ENCODE data around the gene DCTD.
A peak's percentile ranks its signal among the peaks of the same experiment; 100 is the strongest.

Gene DCTD

DNA sequence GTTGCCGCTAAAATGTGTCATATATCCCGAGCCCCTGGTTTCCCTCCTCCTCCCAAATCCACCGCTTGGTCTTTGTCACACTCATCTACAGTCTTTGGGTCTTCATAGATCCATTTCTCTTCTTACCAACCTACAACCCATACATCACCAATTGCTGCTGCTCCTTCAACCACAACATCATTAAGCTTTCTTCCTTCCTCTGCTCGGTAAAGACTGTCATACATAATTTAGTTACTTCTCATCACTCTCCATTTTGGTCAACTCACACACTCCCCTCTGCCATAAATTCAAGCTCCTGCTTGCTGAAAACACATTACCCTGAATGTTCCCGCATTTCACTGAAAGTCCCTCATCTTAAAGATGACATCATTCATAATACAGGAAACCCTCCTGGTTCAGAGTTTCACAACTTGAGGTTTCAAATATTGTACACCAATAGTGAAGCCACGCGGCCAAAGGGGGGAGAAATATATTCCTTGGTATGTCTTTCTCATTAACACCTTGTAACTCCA lies 1.7 kb upstream of the DCTD start:
- TF ChIP-seq TAF1 (IDR thresholded peaks at IDR 0.05; ENCODE audit: borderline replicate concordance, low read depth, low read length), result no peak
- TF ChIP-seq POLR2AphosphoS5 (IDR thresholded peaks at IDR 0.05; ENCODE audit: low read depth, low read length), result no peak
- TF ChIP-seq POLR2A (IDR thresholded peaks at IDR 0.05; ENCODE audit: low read depth, low read length), result no peak
- no peak for DNase-seq (ENCODE audit: insufficient read length)
- peak; percentile 88 for FAIRE-seq

DNA sequence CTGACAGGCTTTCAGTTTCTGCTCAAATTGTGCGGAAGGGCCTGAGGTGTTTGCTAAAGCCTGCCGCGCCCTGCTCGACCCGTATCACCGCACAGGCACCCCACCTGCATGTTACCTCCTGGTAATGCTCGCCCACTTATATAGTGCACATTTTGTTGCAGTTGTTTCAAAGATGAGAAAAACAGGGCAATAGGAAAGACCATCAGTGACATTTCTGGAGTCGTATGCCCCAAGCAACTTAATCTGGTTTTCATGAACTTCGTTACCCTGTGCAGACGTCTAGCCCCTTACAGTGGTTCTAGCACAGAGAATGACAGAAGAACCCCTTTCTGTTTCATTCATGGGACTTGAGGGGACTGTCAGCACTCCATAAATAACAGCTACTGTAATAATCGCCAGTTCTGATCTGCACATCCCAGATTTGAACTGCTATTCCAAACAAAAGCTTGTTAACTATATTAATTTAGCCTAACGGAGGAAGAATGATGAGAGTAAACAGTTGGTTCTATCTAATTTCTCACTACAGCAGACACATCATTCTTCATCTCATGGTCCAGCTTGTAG lies 940 bp upstream of the DCTD start:
- TF ChIP-seq TAF1 (IDR thresholded peaks at IDR 0.05; ENCODE audit: borderline replicate concordance, low read depth, low read length), result no peak
- peak; percentile 35 for TF ChIP-seq POLR2AphosphoS5 (IDR thresholded peaks at IDR 0.05; ENCODE audit: low read depth, low read length)
- FAIRE-seq, result peak; percentile 98
- DNase-seq (ENCODE audit: insufficient read length), result no peak

DNA sequence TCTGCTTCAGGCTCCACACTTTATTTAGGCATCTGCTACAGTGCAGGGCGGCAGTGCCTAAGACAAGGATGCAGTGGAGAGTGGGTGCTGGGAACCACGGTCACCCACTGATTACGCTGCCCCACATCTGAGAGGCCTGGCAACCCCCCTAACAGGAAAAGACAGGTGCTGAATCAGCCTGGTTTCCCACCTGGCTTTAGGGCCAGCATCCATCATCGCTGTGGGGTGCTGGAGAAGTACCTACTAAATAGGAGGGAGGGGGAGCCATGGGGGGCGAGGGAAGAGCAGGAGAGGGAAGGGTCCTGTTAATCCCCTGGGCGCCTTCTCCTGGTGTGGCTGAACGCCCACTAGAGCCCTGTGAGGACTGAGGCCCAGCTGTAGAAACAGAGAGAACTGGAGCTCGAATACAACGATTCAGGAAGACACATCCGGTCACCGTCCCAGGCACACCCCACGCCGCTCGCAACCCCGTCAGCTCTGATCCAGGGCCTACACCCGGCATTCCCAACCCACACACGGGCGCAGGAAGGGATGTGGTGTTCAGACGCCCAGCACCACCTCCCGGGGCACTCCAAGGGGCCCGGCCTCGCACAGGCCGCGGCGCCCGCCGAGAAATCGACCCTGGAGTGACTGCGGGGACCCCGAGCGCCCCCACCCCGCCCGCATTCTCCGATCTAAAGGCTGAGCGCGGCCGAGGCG lies 554 bp downstream of the DCTD start:
- TF ChIP-seq POLR2AphosphoS5 (IDR thresholded peaks at IDR 0.05; ENCODE audit: low read depth, low read length) (peak; percentile 82; the same call in 1 of the 2 replicates), POLR2A (IDR thresholded peaks at IDR 0.05; ENCODE audit: low read depth, low read length) (peak; percentile 50; the same call in 1 of the 2 replicates), TAF1 (IDR thresholded peaks at IDR 0.05; ENCODE audit: borderline replicate concordance, low read depth, low read length) (no peak)
- FAIRE-seq, result peak; percentile 93
- DNase-seq (ENCODE audit: insufficient read length), result no peak

GRCh38 chr4:182914357-182914756 lies 2.8 kb downstream of the DCTD start:
- FAIRE-seq, result no peak
- DNase-seq (ENCODE audit: insufficient read length), result no peak
- TF ChIP-seq TAF1 (IDR thresholded peaks at IDR 0.05; ENCODE audit: borderline replicate concordance, low read depth, low read length) (no peak), POLR2AphosphoS5 (IDR thresholded peaks at IDR 0.05; ENCODE audit: low read depth, low read length) (no peak), POLR2A (IDR thresholded peaks at IDR 0.05; ENCODE audit: low read depth, low read length) (no peak)

DNA sequence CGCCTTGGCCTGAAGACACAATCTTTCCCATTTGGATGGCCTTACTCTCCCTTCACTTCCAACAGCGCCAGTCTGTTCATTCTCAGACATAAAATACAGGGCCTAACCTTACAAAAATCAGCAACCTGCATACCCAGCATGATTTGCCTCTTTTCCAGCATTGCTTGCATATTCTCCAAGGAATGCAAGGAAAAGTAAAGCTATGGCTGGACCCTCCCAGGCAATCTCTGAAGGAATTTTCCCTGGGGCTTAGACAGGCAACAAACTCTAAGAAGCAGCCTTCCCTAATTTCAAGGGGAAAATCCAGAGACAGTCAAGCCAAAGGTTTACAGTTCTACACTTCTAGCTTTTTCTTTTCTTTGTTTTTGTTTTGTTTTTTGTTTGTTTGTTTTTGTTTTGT lies 3.6 kb downstream of the DCTD start:
- FAIRE-seq (no peak), DNase-seq (ENCODE audit: insufficient read length) (no peak)
- TF ChIP-seq POLR2A (IDR thresholded peaks at IDR 0.05; ENCODE audit: low read depth, low read length), result no peak
- TF ChIP-seq POLR2AphosphoS5 (IDR thresholded peaks at IDR 0.05; ENCODE audit: low read depth, low read length), result no peak
- TF ChIP-seq TAF1 (IDR thresholded peaks at IDR 0.05; ENCODE audit: borderline replicate concordance, low read depth, low read length), result no peak

- FAIRE-seq (no peak), DNase-seq (ENCODE audit: insufficient read length) (no peak)
- TF ChIP-seq POLR2A (IDR thresholded peaks at IDR 0.05; ENCODE audit: low read depth, low read length) (no peak), TAF1 (IDR thresholded peaks at IDR 0.05; ENCODE audit: borderline replicate concordance, low read depth, low read length) (no peak), POLR2AphosphoS5 (IDR thresholded peaks at IDR 0.05; ENCODE audit: low read depth, low read length) (no peak)
Measured at GRCh38 chr4:182913036-182913435, 4.2 kb downstream of the DCTD start.

DNA sequence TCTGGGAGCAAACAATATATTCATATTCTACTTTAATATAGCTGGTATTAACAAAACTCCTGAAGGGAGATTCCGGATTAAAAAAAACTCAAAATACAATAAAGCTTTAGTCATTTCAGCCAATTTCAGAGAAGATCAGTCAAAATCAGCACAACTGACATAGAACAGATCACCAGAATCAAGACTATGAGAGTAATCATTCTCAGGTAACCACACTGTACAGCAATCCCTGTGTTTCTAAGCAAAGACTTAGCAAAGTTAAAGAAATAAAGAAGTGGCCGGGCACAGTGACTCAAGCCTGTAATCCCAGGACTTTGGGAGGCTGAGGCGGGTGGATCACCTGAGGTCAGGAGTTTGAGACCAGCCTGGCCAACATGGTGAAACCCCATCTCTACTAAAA lies 9.1 kb downstream of the DCTD start:
- DNase-seq (ENCODE audit: insufficient read length) (no peak), FAIRE-seq (no peak)
- TF ChIP-seq POLR2AphosphoS5 (IDR thresholded peaks at IDR 0.05; ENCODE audit: low read depth, low read length), result no peak
- no peak for TF ChIP-seq TAF1 (IDR thresholded peaks at IDR 0.05; ENCODE audit: borderline replicate concordance, low read depth, low read length)
- TF ChIP-seq POLR2A (IDR thresholded peaks at IDR 0.05; ENCODE audit: low read depth, low read length), result no peak

DNA sequence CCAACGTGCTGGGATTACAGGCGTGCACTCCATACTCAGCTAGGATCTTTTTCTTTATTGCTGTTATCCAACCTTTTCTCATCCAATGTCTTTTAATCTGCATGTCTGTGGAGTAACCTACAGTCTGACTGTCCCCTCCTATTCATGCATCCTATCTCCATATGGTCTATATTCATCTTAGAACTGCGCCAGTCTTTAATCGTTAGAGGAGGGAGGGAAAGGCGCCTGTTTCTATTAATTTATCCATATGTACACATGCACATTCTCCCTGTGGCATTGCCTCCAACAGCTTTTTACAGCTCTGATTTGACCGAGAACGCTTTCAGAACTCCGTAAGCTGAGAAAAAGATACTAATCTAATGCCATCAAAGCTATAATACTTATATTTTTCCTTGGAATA lies 9.8 kb downstream of the DCTD start:
- FAIRE-seq (no peak), DNase-seq (ENCODE audit: insufficient read length) (no peak)
- no peak for TF ChIP-seq TAF1 (IDR thresholded peaks at IDR 0.05; ENCODE audit: borderline replicate concordance, low read depth, low read length)
- TF ChIP-seq POLR2AphosphoS5 (IDR thresholded peaks at IDR 0.05; ENCODE audit: low read depth, low read length), result no peak
- TF ChIP-seq POLR2A (IDR thresholded peaks at IDR 0.05; ENCODE audit: low read depth, low read length), result no peak

GRCh38 chr4:182906786-182907185 lies 10.4 kb downstream of the DCTD start:
- no peak for FAIRE-seq
- DNase-seq (ENCODE audit: insufficient read length), result no peak
- TF ChIP-seq TAF1 (IDR thresholded peaks at IDR 0.05; ENCODE audit: borderline replicate concordance, low read depth, low read length), result no peak
- no peak for TF ChIP-seq POLR2AphosphoS5 (IDR thresholded peaks at IDR 0.05; ENCODE audit: low read depth, low read length)
- TF ChIP-seq POLR2A (IDR thresholded peaks at IDR 0.05; ENCODE audit: low read depth, low read length), result no peak

DNA sequence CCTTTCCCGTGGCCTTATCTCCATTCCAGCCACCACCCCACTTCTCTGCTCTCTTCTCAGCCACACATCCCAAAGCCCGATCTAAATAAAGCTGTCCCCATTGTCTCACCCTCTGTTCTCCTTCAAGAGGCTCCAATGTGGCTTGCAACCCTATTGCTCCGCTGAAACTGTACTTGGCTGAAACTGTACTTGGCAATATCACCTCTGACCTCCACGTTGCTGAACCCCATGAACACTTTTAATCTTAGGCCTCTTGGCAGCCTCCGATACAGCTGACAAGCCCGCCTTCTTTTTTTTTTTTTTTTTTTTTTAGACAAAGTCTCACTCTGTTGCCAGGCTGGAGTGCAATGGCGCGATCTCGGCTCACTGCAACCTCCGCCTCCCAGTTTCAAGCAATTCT lies 12.1 kb downstream of the DCTD start:
- TF ChIP-seq POLR2AphosphoS5 (IDR thresholded peaks at IDR 0.05; ENCODE audit: low read depth, low read length), result no peak
- TF ChIP-seq TAF1 (IDR thresholded peaks at IDR 0.05; ENCODE audit: borderline replicate concordance, low read depth, low read length), result no peak
- no peak for TF ChIP-seq POLR2A (IDR thresholded peaks at IDR 0.05; ENCODE audit: low read depth, low read length)
- DNase-seq (ENCODE audit: insufficient read length) (no peak), FAIRE-seq (no peak)

GRCh38 chr4:182904211-182904761 lies 12.9 kb downstream of the DCTD start:
- TF ChIP-seq POLR2A (IDR thresholded peaks at IDR 0.05; ENCODE audit: low read depth, low read length) (no peak), POLR2AphosphoS5 (IDR thresholded peaks at IDR 0.05; ENCODE audit: low read depth, low read length) (no peak), TAF1 (IDR thresholded peaks at IDR 0.05; ENCODE audit: borderline replicate concordance, low read depth, low read length) (no peak)
- DNase-seq (ENCODE audit: insufficient read length) (no peak), FAIRE-seq (no peak)

DNA sequence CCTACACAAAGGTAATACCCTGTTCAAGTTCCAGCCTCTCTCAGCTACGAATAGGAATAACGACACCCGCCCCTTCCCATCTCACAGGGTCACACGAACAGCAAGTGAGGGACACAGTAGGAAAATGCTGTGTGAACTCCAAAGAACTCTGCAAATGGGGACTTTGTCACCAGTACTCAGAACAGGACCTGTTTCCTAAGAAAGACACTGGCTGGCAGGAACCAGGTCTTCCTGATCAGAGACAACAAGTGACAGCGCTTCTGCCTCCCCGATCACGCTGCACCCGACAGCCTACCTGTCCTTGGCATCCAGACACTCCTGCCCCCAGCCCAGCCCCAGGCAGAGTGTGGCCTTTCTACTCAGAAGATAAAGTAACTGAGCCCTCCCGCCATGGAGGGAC lies 14.2 kb downstream of the DCTD start:
- TF ChIP-seq POLR2AphosphoS5 (IDR thresholded peaks at IDR 0.05; ENCODE audit: low read depth, low read length) (no peak), POLR2A (IDR thresholded peaks at IDR 0.05; ENCODE audit: low read depth, low read length) (no peak), TAF1 (IDR thresholded peaks at IDR 0.05; ENCODE audit: borderline replicate concordance, low read depth, low read length) (no peak)
- FAIRE-seq (no peak), DNase-seq (ENCODE audit: insufficient read length) (no peak)
